HT1080 (cell line): ENCODE measurements around the gene APOH. TPM values are rescaled to one million over a fixed set of nuclear protein-coding genes. Genes with fewer than 3 reads are reported as not detected.

ENCODE experiments used
- DNase-seq: peaks from one replicate; pipeline ENCODE4 v3.0.0-alpha.2; 2015; ENCODE audit warnings: low read depth
- total RNA-seq: library from RNA; depleted of rRNA; stranded (reverse); fragments of >200 nt; shearing (Covaris generic); gene quantifications from 2 replicates; pipeline ENCODE4 v1.2.3, GENCODE V29; 2014

The APOH gene
- total RNA-seq, 1 experiment from 2014 or later = not detected

DNA sequence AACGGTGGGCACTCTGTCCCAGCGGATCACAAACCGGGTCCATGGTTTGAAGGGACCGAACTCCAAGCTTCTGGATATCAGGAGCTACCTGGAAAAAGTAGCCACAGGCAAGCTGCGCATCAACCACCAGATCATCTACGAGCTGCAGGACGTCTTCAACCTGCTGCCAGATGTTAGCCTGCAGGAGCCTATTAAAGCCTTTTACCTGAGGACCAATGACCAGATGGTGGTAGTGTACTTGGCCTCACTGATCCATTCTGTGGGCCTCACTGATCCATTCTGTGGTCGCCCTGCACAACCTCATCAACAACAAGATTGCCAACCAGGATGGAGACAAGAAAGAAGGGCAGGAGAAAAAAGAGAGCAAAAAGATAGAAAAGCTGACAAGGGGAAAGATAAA lies 31.0 kb downstream of the APOH start:
- no peak for DNase-seq

DNA sequence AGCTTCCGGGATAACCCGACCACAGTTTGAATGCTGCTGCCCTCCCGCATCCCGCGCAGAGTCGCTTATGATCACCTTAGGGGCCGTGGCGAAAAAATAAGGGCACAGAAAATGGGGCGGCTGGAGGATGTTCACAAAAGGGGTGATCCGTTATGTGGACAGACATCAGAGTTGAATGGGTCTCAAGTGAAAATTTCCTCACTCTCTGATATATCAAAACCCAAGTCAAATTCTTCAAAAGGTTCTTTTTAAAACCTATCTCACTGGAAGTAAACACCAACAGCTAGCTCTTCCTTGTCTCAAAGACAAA lies 36.9 kb downstream of the APOH start:
- no peak for DNase-seq

DNA sequence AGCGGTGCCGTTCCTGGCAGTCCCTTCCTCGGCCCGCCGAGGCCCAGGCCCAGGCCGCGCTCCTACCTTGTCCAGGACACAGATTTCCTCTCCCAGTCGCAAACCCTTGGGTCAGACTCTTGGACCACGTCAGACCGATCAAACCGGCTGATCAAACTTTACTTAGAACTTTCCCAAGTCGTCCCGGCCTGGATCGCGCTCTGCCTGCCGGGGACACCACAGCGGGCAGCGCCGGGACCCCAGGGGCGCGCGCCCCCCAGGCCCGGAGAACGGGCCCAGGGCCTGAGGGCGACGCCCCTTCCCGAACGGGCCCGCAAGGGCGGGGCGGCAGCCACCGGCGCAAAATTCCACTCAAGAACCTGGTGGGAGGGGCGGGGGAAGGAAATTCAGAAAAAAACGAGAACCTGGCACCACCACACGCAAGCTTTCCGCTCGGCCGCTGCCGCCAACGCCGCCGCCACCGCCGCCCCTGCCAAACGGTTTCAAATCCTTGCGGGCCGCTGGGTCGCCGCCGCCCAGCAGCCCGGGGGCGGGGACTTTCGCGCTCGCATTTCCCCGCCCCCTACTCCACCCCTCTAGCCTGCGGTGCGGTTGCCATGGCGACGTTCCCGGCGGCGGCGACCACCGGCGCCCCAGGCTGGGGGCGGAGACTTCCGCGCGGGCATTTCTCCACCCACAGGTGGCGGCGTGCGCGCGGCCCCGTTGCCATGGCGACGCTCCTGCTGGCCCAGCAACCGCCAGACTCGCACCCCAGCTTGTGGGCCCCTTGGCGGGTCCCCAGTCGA lies 37.4 kb downstream of the APOH start, which contains the start of gene CEP112:
TSS of gene CEP112 (minus strand) at position 541 of the 785 bp plus-strand sequence.
- DNase-seq = peak; percentile 82

DNA sequence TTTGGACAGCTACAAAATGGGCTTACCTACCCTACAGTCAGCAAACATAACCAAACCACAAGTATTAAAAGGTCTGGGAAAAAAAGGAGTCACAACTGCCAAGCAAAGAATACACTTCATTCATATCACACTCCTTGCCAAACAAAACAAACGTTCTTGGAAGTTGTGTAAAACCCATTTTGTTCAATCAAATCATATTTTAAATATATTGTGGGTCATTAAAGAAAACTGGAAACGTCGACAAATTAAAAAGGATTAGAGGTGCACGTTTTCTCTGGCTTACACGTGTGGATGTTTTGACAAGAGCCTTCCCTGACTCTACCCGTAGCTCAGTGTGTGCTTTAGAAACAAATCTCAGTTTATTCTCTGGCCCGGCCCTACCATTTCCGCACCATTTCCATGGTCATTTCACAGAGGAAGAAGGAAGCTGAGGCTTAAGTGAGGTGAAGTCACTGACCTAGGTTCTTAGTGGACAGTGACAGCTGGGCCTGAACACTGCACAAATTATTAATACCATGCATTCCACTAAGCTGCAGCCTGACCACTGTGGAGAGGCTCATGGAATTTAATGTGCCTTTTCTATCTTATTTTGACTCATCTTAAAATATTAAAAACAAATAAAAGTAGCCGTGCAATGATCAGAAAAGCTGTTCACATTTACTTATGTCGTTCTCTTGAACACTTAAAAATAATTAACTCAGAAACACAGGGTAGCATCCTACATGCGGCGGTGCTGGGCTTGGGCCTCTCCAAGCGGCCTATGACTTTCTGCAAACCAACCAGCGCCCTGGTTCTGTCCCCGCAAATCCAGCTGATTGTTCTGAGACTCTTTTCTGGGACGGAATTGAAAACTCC lies 38.2 kb downstream of the APOH start:
- peak; percentile 59 for DNase-seq

DNA sequence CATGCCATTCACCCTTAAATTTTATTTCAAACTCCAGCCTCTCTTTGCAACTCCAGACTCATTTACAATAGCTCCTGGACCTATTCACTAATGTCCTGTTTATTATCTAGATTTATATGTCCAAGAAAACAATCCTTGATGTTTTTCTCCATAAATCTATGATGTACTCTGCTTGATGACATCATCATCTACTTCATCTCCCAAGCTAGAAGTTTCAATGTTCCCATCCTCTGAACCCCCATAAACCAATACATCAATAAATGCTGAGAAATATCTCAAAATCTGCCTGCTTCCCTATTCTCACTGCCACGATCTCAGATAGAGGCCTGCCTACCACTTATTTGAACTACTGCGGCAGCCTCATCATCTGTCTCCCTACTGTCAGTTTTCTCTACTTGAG lies 41.5 kb downstream of the APOH start:
- no peak for DNase-seq

DNA sequence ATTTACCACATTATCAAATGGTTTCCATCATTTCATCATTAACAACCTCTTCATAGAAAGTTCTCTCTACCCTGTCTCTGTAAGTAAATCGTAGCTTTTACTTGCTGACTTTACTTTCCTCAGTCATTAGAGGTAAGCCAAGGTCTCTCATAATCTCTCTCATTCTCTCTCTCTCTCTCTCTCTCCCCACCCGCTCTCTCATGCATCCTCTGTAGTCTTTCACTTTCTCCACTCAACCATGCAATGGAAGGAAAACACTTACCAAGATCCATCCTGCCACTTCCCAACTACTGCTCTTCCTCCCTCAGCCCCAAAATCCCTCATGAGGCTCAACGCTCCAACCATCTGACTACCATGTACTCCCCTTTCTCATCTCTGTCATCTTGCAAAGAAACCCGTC lies 43.4 kb downstream of the APOH start:
- no peak for DNase-seq

DNA sequence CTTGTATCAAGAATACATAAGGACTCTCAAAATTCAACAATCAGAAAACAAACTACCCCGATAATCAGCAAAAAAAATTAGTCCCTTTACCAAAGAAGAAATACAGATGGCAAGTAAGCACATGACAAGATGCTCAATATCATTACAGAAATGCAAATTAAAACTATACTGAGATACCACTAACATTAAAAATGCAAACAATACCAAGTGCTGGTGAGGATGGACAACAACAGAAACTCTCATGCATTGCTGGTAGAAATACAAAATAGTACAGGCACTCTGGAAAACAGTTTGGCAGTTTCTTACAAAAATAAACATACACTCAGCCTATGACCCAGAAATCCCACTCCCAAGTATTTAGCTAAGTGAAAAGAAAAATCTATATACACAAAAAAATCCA lies 44.8 kb downstream of the APOH start:
- DNase-seq = no peak

DNA sequence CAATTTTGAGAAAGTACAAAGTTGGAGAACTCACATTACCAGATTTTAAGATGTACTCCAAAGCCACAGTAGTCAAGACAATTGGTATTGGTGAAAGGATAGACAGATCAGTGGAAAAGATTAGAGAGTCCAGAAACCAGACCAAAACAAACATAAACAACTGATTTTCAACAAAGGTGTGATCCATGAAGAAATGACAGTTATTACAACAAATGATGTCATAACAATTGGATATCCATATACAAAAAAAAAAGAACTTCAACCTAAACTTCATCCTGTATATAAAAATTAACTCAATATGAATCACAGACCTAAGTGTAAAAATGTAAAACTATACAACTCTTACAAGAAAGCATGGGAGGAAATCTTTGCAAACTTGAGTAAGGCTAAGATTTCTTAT lies 45.7 kb downstream of the APOH start:
- DNase-seq = no peak

DNA sequence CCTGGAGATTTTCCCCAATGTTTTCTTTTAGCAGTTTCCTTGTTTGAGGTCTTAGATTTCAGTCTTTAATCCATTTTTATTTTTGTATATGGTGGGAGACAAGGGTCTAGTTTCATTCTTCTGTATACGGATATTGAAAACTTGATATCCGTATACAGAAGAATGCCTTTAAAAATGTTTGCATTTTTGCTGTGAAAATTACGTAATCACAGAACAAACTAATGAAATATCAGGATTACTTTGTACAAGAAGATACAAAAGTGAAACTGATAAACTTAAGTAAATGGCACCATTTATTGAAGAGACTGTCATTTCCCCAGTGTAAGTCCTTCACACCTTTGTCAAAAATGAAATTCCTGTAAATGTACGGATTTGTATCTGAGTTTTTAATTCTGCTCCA lies 50.6 kb downstream of the APOH start:
- DNase-seq = no peak

DNA sequence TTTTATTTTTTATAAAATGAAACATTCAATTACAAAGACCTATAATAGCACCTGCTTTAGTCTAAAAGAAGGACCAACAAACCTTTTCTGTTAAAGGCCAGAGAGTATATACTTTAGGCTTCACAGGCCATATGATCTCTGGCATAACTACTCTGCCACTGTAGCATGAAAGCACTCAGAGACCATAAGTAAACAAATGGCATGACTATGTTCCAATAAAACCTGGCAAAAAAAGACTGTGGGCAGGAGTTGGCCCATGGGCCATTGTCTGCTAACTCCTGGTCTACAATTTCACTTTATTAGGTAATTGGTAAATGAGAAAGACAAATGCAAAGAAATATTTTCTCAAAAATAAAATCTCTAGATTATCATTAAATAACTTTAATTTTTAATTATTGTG lies 52.2 kb downstream of the APOH start:
- no peak for DNase-seq

DNA sequence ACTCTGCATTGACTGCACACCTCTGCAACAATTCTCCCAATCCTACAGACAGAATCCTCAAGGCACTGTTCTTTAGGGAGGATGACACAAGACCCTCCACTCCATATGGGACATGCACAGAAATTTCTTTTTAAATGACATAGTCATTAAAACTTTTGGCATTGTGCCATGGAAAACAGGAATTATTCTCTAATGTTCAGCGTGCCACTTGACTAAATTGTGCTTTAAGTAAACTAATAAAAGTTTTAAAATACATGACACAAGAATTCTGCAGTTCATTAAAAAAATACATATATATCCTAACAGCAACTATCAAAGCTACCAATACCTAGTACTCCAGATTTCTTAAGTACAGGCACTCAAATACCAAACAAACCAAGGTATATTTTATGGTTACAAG lies 53.3 kb downstream of the APOH start:
- DNase-seq = no peak

DNA sequence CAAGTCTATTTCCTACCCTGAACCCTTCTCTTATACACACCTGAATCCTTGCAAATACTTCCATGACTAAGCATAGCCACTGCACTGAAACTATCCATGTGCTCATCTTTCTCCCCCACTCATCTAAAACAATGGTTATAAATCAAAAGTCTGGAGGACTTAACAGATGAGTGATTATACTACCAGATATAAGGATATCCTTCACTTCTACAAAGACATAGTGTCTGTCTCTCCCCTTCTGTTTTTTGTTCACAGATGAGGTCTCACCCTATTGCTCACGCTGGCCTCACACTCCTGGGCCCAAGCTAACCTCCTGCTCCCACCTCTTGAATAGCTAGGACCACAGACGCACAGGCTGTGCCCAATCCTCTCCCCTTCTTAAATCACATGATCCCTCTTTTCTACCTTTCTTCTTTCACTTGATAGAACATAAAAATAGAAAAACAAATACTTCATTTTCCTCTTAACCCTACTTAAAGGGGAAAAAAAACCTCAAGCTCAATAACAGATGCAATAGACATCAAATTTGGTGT lies 56.5 kb downstream of the APOH start:
- no peak for DNase-seq

DNA sequence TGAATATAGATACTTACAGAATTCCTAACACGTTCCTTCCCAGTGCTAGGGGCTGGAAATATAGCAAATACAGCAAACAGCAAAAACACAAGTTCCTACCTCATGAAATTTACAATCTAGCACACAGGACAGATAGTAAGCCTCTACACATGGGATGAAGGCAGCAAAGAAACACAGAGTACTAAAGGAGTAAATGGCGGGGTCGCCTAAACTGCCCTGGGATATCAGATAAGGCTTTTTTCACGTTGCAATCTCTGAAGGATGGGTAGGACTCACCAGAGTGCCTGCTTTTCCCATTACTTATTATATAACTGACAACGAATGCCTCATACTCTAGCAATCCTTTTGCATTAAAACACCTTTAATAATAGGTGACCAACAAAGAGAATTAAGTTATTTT lies 57.1 kb downstream of the APOH start:
- DNase-seq = no peak

DNA sequence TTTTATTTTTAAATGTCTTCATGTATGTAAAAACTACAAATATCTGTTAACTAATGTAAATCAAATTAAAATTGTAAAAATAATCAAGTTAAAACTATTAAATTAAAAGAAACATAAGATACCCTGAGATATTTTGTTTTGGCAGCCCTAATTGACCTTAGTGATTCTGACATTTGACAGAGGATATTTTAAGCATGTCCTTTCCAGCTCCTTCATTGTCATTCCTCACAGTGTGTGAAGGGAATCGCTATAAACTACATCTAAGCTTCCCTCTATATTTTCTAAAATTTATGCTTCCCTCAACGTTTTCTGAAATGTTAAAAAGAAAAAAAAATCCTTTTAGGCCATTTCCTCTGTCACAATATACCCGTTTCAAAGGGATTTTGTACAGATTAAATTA lies 57.5 kb downstream of the APOH start:
- DNase-seq = no peak

DNA sequence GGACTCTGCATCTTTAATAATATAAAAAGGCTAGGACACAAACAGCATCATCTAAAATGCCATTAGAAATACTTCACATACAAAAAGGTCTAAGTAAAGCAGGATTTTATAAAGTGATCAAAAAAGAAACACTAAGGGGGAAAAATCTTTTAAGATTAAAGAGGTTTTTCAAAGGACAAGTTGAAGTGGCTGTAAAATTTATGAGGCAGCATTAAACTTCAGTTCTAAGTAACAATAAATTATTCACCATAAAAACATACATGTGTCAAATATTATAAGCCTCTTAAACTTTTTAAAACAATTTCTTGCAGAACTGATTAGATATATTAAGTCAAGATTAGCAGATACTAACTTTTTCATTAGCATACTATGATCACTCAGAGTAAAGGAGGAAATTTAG lies 58.0 kb downstream of the APOH start:
- DNase-seq = no peak

DNA sequence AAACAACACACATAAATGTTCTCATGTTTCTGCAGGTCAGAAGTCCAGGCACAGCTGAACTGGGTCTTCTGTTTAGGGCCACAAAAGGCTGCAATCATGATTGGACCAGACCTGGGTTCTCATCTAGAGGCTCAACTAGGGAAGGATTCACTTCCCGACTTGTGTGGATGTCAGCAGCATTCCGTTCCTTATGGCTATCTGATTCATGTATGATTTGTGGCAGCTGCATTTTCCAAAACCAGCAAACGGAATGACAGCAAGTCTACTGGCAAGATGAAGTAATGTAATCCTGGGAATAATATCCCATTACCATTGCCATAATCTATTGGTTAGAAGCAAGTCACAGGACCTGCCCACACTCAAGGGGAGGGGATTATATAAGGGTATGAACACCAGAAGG lies 59.4 kb downstream of the APOH start:
- DNase-seq = no peak

DNA sequence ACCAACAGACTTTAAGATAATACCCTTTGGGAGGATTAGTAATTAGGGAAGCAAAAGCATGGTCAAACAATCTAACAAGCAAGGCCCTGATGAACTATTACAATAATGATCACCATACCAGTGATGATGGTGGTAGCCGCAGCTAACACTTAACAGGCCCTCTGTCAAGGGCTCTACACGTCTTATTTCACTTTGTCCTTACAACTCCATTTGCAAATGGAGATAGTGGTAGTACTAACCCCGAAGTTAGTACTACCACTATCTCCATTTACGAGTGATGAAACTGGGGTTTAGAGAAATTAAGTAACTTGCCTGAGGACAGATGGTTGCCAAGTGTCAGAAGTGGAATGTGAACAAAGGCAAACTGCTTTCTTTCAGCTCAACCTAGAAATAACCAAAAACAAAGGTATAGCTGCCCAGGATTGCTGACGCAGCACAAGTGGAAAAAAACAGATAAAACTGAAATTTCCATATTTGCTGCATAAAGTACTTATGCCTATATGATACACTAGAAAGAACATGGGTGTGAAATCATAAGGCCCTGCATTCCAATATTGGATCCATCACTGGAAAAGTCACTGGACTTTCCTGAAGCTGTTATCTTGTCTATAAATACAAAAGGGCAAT lies 61.9 kb downstream of the APOH start:
- no peak for DNase-seq

DNA sequence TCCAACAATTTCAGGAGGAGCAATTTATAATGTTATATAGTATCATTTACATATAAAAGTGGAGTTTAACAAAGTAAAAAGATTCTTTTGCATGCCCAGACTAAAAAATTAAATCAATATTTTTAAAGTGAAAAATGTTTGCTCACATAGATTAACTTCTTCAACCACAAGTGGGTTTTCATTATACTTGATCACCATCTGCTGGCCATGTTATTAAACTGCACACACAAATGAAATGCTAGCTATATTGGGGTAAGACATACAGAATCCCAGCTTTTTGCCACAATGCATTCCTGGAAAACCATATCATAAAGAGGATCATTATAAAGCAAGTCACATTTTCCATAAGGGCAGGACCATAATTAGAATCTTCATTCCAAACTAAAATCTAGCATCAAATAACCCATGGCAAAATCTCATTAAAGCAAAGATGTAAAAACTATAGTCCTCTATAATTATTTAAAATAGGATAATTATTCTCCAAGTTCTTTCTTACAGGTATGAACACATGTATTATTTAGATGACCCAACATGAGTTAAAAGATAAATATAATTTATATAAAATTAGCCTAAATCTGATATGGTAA lies 63.6 kb downstream of the APOH start:
- peak; percentile 29 for DNase-seq
